HL-60/S4 (cell line): ENCODE results near the gene CRABP2.

Source experiments
- in situ Hi-C: fragments of 300-500 bp; cut with MboI; formaldehyde crosslinking; loops from 2 replicates; pipeline ENCODE4 v1.14.3; 2022; ENCODE audit warnings: low sequenced_read_pairs

Gene CRABP2

DNA sequence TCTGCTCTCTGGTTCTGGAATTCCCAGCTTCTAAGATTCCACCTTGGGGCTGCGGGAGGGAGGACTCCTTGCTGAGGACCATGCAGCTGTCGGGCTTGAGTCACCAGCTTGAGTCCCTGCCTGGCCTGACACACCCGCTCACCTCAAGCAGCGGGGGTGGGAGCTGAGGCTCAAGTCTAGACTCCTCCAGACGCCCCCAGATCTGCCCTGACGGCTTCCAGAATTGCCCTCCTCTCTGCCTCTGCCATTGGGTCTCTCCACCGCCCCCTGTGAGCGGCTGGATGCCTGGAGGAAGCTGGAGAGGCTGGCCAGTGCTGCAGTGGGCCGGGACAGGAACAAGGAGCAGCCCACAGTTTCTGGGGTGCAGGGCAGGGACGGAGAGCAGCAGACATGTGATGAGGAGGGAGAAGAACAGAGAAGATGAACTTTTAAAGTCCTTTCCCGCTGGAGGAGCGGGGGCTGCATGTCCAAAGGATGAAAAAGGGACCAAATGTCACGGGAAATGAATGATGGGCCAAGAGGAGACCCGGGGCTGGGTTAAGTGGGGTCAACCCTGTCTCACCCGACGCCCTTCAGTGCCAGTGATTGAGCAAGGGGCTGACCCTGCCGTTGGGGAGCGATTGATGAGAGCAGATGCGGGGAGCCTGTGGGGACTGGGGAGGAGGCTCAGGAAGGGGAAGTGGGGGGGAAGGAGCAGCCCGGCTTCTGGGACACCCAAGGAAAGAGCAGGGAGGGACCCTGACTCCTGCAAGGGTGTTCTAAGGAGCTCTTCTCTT lies 13.5 kb downstream of the CRABP2 start:
- in situ Hi-C loops = no loop called here

DNA sequence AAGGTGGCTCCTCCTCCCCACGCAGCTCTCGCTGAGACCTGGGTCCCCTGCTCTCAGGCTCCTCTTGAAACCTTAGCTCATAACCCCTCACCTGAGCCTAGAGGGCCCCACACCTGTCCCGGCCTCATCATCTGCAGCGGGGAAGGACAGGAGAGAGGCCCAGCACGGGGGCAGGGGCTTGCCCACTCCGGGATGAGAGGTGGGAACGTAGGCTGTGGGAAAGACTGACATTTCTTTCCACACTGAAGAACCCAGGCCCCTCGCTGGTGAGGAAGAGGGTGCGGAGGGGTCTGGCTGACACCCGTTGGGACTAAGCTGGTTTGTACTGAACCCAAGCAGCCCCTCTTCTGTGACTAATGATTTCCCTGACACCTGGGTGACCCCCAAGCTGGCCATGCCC lies 14.2 kb downstream of the CRABP2 start:
- in situ Hi-C loops = no loop called here

DNA sequence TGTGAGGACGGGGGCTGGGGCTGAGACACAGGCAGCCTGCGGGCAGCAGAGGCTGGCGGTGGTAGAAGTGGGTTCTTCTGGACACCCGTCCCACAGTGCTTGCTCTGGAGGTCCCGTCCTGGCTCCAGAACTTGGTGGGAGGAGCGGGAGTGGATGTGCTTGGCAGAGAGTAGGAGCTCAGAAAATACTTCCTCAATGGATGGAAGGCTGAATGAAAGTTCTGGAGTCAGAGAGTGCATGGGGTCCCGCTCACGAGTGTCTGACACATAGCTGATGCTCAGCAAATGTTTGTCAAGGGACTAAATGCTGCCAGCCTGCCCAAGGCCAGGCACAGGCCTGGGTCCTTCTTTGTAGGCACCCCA lies 14.7 kb downstream of the CRABP2 start:
- in situ Hi-C loops = no loop called here

DNA sequence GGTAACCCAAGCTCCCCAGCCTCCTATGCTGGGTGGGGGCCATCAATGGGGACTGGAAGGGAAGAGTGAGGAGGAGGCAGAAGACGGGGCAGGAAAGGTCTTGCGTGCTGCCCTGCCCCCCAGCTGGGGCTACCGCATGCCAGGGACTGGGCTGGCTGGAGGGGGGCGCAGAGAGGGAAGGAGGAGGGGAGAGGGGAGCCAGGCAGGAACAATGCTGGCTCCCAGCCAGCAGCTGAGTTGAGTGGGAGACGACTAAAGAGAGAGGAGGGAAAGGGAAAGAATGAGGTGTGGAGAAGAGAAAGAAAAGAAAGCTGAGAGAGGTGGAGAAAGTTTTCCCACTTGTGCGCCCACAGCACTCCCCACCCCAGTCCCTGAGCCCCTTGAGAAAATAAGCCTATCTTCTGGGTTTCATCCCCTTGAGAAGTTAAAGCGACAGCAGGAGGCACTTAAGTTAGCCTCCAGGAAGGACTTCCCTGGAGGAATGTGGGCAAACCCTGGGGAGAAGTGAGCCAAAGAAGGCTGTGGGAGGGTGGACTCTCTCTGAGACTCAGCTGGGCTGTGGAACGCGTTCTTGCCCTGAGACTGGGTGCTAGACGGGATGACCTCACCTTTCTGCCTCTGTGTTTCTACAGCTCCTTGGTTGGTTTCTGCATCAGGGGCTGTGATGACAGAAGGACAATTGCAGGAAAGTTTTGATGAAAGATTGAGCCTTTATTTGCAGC lies 15.3 kb downstream of the CRABP2 start:
- in situ Hi-C loops = no loop called here

DNA sequence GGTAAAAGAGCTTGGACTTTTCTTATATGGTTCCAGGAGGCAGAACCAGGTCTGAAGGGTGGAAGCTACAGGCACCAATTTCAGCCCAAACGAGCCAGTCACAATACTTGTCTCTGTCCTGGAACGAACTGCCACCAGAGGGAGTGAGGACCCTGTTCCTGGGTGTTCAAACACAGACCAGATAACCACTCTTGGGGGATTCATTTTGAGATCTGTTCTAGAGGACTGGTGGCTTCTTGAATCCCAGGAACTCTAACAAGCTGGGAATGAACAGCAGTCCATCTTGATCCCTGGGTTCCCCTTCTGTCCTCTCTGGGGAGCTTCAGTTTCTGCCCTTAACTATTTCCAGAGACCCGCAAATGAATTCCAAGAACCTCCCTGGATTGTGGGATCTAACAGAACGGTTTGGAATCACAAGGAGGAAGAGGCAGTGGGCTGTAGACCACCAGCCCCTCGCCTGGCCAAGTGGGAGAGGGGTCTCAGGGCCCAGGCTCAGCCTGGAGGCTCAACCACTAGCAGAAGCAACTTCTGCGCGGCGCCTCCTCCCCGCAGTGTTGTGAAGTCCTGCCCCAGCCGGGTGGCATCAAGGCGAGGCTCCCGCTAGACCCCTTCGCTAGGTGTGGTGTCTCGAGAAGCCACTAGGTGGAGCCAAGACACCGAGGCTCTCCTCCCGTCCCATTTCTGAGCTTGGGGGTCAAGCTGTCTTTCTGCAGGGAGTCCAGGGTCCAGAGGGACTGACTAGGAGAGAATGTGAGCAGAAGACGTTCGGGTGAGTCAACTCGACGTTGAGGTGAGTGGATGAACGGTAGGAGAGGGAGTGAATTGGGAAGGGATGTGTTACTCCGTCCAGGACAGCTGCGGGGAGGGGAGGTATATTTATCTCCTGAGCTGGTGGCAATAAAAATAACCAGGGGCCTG lies 16.1 kb downstream of the CRABP2 start:
- in situ Hi-C loops = no loop called here

DNA sequence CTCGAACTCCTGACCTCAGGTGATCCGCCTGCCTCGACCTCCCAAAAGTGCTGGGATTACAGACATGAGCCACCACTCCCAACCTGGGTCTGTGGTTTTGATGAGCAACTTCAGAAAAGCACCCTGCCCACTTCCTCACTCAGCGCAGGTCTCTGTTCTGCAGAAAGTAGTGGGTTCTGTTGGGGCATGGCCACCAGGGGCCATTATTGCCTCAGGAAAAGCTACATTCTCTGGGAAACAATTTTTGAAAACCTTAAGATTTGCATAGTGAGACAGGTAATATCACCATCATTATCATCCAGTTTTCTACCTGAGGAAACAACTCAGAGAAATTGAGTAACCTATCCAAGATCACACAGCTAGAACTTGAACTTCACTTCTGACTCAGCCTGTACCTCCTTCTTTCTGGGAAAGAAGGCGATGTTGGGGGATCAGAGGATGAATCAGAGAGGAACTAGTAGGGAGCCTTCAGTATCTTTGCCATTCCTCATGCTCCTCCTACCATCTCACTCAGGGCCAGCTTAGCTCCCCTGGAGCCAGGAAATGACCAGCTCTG lies 21.1 kb downstream of the CRABP2 start:
- in situ Hi-C loops = no loop called here

DNA sequence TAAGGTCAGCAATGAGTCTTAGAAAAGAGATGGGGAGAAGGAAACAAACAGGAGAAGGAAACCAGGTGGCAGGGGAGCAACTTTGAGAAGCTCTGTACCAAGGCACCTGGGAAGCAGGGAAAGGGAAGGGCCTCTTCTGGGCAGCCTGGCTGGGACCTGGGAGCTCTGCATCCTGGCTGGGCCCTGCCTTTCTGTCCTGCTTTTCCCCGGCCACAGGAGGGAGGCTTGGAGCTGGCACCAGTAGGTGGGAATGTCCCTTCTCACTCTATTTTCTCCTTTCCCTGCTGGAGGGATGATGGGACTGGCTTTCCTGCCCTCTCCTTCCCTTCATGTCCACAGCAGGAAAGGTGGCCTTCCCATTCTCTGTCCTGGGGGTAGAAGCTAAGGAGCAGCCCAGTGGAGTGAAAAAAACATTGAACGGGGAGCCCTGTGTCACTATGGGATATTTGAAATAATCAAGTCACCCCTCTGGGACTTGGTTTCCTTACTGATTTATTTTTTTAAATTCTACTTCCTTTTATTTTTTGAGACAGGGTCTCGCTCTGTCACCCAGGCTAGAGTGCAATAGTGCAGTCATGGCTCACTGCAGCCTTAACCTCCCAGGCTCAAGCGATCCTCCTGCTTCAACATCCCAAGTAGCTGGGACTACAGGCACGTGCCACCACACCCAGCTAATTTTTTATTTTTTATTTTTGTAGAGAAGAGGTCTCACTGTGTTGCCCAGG lies 23.1 kb downstream of the CRABP2 start:
- in situ Hi-C loops = no loop called here

DNA sequence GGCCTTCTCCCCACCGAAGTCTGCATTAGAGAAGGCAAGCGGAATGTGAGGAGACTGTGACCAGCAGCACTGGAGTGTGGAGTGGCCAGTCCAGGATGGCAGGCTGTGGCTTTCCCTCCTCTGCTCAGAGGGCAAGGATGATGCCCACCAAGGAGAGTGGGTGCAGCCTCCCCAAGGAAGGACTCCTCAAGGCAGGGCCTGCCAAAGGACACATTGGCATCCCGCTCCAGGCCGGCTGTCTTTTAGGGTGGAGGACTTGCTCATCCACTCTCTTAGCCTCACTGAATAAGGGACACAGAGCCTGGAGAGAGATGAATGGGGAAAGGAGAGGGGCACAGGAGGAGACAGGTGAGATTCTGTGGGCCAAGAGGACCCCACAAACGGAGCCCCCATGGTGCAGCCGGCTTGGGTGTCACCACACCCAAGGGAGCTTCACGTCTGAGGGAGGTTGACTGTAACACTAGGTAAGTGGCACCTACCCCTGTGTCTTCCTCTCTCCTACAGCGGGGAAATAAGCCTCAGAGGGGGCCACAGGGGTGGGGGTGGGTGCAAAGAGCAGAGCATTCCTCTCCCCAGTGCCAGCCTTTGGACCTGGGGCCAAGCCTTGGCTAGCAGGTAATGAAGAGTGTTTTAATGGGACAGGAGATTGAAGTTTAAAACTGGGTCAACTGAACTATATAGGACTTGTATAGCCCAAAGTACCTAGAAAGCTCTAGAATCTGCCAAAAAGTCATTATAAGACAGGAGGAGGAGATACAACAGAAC lies 24.0 kb downstream of the CRABP2 start:
- in situ Hi-C loops = no loop called here

DNA sequence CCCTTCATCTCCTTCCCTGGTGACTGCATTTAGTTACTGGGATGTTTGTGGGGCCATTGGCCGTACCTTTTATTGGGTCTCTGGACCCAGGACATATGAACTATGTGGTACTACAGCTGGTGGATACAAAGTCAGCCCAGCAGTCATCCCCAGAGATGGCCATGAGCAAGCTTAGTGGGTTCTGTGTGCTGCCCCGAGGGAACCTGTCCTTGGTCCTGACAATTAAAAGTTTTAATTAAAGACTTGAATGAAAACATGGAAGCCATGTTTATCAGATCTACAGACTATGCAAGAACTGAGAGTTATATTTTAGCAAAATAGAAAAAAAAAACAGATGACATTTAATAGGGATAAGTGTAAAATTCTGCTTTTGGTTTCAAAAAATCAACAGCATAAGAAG lies 25.3 kb downstream of the CRABP2 start:
- in situ Hi-C loops = no loop called here

DNA sequence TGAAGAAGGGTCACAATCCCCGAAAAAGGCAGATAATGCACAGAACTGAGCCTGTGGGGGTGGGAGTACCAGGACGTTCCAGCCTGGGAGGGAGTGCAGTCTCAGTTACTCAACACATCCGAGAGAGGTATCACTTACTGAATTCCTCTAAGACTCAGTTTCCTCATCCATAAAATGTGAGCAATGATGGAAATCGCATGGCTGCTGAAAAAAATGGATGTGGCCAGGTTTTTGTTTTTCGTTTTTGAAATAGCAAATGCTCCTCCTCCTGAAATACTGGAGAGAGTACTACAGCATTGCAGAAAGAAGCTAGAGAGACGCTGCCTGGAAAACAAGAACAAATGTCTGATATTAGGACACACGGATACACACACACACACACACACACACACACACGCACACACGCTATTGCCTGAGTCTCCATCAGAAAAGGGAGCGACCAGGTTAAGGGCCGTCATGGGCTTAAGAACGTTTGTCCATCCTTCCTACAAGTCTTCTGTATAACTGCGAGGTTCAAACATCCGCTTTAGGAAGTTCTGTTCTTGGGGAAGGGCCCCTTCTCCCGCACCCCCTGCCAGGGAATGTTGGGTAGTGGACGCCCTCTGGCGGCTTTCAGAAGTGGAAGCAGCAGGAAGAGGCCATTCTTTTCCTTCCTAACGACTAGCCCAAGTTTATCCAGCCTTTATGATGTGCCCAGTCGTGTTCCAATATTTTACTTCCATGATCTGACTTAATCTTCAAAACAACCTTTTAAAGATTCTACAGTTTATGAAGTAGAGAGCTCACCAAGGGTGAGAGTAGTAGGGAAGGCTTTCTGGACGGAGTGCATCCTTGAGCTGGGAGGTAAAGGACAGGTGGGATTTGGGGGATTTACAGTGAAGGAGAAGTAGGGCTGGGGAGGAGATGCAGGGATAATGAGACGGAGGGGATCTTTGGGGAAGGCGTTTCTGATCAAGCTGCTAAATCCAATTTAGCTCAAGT lies 27.5 kb downstream of the CRABP2 start:
- in situ Hi-C loops = no loop called here

DNA sequence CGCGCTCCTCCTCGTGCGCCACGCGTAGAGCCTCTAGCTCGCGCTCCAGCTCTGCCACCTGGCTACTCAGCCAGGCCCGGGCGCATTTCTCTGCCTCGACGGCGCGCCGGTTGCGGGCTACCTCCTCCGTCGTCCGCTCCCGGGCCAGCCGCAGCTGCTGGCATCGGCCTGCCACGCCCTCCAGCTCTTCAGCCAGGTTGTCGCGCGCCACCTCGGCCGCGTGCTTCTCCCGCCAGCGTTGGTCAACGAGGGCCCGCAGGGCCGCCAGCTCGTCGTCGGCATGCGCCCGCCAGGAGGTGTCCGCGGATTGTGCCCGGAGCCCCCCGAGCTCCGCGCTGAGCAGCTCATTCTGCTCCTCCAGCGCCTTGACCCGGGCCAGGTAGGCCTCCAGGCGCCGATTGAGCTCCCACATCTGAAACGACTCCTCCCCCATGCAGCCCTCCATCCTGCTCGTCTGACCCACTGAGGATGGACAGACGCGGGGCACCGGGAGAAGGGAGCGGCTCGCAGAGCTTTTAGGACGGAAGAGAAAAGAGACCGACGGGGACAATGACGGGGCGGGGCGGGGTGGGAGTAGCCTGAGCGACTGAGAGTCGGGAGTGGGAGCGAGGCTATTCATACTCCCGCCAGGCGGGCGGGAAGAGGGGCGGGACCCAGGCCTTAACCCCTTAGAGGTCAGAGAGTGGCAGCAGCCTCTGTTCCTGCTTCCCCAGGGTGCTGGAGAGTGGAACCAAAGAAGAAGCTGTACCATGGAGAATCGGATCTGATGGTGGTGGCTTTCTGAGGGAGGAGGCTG lies 28.4 kb downstream of the CRABP2 start, which contains the start of gene NES:
Gene NES, minus strand, starts transcription at position 588 of the 796 bp plus-strand sequence. Its CDS starts 143 bp downstream, at position 445.
- in situ Hi-C loops = no loop called here

DNA sequence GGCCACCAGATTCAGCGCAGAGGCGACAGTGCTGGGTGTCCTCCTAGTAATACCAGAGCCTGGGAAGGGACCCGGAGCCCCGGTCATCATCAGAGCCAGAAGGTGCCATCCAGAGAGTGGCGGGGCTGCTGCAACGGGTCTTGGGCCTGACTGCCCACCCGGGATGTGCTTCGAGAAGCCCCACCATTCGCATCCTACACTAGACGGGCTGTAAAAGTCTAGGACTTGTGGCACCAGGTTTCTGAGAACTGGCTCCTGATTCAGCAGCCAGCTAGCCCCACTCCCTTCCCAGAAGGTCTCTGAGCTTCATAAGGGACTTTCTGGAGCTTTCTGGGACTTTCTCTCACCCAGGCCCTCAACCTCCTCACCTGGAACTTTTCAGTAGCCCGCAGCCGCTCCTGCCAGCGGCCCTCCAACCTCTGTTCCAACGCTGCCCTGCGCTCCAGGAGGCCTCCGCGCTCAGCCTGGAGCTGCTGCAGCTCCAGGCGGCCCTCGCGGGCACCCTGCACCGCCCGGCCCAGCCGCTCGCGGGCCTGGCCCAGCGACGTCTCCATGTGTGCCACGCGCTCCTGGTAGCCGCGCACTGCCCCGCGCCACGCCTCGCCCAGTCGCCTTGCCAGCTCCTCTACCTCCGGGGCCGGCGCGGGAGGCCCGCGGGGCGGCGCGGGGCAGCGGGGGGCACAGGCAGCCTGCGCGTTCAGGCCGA lies 29.1 kb downstream of the CRABP2 start:
- in situ Hi-C loops = no loop called here

DNA sequence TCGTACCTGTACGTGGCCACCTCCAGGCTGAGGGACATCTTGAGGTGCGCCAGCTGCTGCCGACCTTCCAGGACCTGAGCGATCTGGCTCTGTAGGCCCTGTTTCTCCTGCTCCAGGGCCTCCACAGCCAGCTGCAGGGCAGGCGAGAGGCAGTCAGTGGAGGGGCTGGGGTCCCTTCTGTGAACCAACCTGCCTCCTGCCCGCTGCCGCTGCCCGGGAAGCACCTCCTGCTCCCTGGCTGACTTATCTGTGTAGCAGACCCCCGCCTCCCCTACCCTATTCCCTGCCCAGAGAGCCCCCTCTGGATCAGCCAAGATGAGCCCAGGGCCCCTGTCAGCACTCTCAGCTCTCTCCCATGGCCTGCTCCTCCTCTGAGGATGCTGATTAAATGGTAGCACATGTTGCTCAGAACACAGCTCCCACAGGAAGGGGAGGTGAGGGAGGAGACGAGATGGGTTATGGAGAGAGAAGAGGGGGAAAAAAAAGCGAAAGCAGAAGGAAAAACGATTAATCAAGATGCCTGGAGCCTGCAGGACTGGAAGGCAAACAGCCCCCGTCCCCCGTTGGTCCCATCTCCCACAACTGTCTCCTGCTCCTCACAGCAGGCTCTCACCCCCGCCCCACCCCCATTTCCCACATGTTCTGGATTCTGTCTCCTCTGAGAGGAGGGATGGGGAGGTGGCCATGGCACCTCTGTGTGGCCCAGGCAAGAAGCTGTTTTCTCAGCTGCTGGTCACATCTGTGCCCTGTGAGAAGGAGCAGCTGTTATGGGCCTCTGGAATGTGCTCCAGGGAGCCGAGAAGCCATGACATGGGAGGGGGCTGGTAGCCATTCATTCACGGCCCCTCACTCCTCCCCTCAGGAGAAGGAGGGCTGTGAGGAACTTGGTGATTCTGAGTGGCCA lies 29.9 kb downstream of the CRABP2 start:
- in situ Hi-C loops = no loop called here

DNA sequence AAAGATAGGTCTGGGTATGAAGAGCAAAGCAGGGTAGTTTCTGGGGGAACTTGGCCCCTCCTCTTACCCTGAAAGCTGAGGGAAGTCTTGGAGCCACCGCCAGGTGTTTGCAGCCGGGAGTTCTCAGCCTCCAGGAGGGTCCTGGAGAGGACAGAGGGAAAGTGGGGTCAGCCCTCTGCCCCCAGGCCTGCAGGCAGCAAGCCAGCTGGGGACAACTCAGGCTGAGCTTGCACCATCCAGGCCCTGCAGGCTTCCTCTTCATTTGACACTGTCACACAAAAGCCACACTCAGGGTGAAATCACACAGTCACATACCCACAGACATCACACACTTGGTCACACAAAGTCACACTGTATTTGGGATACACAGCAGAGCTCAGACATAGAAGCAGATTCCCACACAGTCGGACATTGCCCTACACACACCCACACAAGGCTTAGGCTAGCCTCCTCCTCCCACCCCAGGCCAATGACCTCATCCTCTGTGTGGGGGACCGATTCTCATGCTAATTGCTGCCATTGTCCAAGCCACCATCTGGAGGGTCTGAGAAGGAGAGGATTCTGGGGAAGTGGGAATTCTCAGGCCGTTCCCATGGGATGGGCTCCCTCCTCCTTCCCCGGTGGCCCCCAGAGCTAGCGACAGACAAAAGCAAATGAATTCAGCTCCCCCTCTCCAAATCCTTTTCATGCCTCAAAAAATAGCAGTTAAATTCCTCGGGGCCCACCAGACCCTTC lies 31.8 kb downstream of the CRABP2 start:
- in situ Hi-C loops = loop anchor here (5.0 kb wide), 1 partner anchor 46 kb away; no protein-coding TSS in a partner anchor

DNA sequence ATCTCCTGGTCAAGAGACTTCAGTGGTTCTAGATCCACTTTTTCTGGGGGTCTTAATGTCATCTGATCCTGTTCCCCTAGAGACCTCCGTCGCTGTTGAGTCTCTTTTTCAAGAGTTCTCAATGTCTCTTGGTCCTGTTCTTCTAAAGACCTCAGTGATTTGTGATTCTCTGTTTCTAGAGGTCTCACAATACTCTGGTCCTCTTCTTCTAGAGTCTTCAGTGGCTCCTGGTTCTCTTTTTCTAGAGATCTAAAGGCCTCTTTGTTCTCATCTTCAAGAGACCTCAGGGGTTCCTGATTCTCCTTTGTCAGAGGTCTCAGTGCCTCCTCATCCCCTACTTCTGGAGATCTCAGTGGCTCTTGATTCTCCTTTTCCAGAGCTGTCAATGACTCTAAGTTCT lies 33.6 kb downstream of the CRABP2 start:
- in situ Hi-C loops = loop anchor here (5.0 kb wide), 1 partner anchor 45 kb away; no protein-coding TSS in a partner anchor
